Measurements from ENCODE around the gene EVI2B. TPM values are rescaled to one million over a fixed set of nuclear protein-coding genes. Genes with fewer than 3 reads are reported as not detected.

EVI2B gene
- polyA plus RNA-seq, 1 donor (not counting 4 experiments of a cell fraction or from before 2014, with no cell fraction given) = 0.80 TPM

DNA sequence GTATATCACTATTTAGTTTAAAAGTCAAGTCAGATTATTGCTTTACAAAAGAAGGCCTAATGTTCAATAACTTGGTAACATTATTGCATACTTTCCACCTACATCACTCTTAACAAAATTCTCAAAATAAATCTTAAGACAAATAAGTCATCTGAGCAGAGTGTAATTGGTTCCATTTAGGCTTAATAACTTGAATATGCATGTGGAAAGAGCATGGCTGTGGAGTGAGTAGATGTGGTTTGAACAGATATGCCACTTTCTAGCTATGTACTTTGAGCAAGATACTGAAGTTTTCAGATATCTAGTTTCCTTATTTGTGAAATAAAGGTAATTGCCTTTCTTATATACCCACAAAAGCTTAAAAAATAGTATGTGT is 14.3 kb upstream of the EVI2B start:
- no peaks in the 10 kb centered on the region for H3K9me1 ChIP-seq (ENCODE audit: control insufficient read depth, extremely low read depth, insufficient read depth, low read length)
- H3K79me2 ChIP-seq (ENCODE audit: control insufficient read depth, insufficient read depth, low read length) = no peaks in the 10 kb centered on the region
- H3K27me3 ChIP-seq (ENCODE audit: control insufficient read depth, extremely low read depth, insufficient read depth, low read length) = no peaks in the 10 kb centered on the region
- no peak for FAIRE-seq
- dilution Hi-C loops (cut with MboI; ENCODE audit: extremely low pct_ligation_motif_present, low sequenced_read_pairs) = no loop called here
- no peak for DNase-seq (ENCODE audit: low read depth, low spot score)
- no peak overlapping the region for H3K27ac ChIP-seq (ENCODE audit: control insufficient read depth, insufficient read depth, low read length)
- H3K36me3 ChIP-seq (ENCODE audit: control insufficient read depth in 2 of 2, extremely low read depth in 1 of 2, insufficient read depth in 2 of 2, low read length in 2 of 2) = peaks cover 0 to 3% of the 10 kb centered on the region in 2 experiments
- H3K4me2 ChIP-seq (ENCODE audit: control insufficient read depth, extremely low read depth, insufficient read depth, low read depth, low read length) = no peak overlapping the region
- TF ChIP-seq, protein P1, sequence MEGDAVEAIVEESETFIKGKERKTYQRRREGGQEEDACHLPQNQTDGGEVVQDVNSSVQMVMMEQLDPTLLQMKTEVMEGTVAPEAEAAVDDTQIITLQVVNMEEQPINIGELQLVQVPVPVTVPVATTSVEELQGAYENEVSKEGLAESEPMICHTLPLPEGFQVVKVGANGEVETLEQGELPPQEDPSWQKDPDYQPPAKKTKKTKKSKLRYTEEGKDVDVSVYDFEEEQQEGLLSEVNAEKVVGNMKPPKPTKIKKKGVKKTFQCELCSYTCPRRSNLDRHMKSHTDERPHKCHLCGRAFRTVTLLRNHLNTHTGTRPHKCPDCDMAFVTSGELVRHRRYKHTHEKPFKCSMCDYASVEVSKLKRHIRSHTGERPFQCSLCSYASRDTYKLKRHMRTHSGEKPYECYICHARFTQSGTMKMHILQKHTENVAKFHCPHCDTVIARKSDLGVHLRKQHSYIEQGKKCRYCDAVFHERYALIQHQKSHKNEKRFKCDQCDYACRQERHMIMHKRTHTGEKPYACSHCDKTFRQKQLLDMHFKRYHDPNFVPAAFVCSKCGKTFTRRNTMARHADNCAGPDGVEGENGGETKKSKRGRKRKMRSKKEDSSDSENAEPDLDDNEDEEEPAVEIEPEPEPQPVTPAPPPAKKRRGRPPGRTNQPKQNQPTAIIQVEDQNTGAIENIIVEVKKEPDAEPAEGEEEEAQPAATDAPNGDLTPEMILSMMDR (optimal IDR thresholded peaks at IDR 0.05 in 1 of 3, IDR thresholded peaks at IDR 0.05 in 1 of 3, conservative IDR thresholded peaks at IDR 0.05 in 1 of 3; ENCODE audit: extremely low read depth in 1 of 3, insufficient read depth in 2 of 3, low read length in 3 of 3) = no peak
- TF ChIP-seq EZH2 (IDR thresholded peaks at IDR 0.05; ENCODE audit: low read length) = no peak
- no peak overlapping the region for H3K4me3 ChIP-seq (ENCODE audit: control insufficient read depth in 2 of 3, extremely low read depth in 1 of 3, insufficient read depth in 2 of 3, low read depth in 1 of 3, low read length in 3 of 3)
- H3K9me3 ChIP-seq (ENCODE audit: control insufficient read depth, low read depth, low read length) = no peaks in the 10 kb centered on the region
- peaks cover 32% of the 10 kb centered on the region for H3K4me1 ChIP-seq (ENCODE audit: control insufficient read depth, extremely low read depth, insufficient read depth, low read length)
- H4K20me1 ChIP-seq (ENCODE audit: control insufficient read depth, extremely low read depth, insufficient read depth, low read length) = no peaks in the 10 kb centered on the region
- H3K9ac ChIP-seq (ENCODE audit: control insufficient read depth, extremely low read depth, insufficient read depth, low read length) = no peak overlapping the region
- H2AFZ ChIP-seq (ENCODE audit: control insufficient read depth, low read length) = no peak overlapping the region

DNA sequence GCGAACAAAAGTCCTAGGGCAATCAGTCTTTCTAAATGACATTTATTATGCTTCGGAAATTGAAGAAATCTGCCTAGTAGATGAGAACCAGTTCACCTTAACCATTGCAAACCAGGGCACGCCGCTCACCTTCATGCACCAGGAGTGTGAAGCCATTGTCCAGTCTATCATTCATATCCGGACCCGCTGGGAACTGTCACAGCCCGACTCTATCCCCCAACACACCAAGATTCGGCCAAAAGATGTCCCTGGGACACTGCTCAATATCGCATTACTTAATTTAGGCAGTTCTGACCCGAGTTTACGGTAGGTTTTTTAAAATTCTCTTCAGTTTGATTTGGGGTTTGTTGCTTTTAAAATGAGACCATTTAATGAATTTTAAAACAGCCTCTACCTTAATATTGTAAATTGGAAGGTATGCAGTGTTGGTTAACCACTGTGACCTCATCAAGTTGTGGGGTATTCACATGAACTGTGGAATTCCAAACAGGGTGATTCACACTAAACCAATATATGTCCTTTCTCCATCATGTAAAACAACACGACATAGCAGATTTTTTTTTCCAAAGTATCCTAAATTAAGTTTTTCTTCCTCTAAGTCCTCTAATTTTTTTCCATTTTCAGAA is 13.8 kb upstream of the EVI2B start:
- peak overlapping the region; percentile 2 for H3K9ac ChIP-seq (ENCODE audit: control insufficient read depth, extremely low read depth, insufficient read depth, low read length)
- H2AFZ ChIP-seq (ENCODE audit: control insufficient read depth, low read length) = no peak overlapping the region
- no peak for DNase-seq (ENCODE audit: low read depth, low spot score)
- H4K20me1 ChIP-seq (ENCODE audit: control insufficient read depth, extremely low read depth, insufficient read depth, low read length) = no peaks in the 10 kb centered on the region
- peaks cover 32% of the 10 kb centered on the region for H3K4me1 ChIP-seq (ENCODE audit: control insufficient read depth, extremely low read depth, insufficient read depth, low read length)
- no peaks in the 10 kb centered on the region for H3K9me1 ChIP-seq (ENCODE audit: control insufficient read depth, extremely low read depth, insufficient read depth, low read length)
- peak overlapping the region; percentile 59 for H3K4me2 ChIP-seq (ENCODE audit: control insufficient read depth, extremely low read depth, insufficient read depth, low read depth, low read length)
- no peak overlapping the region for H3K4me3 ChIP-seq (ENCODE audit: control insufficient read depth in 2 of 3, extremely low read depth in 1 of 3, insufficient read depth in 2 of 3, low read depth in 1 of 3, low read length in 3 of 3)
- H3K27me3 ChIP-seq (ENCODE audit: control insufficient read depth, extremely low read depth, insufficient read depth, low read length) = no peaks in the 10 kb centered on the region
- no peak for TF ChIP-seq EZH2 (IDR thresholded peaks at IDR 0.05; ENCODE audit: low read length)
- TF ChIP-seq, protein P1 (optimal IDR thresholded peaks at IDR 0.05 in 1 of 3, IDR thresholded peaks at IDR 0.05 in 1 of 3, conservative IDR thresholded peaks at IDR 0.05 in 1 of 3; ENCODE audit: extremely low read depth in 1 of 3, insufficient read depth in 2 of 3, low read length in 3 of 3) = no peak
- peak; percentile 94 for FAIRE-seq
- peak overlapping the region; percentile 33 for H3K27ac ChIP-seq (ENCODE audit: control insufficient read depth, insufficient read depth, low read length)
- dilution Hi-C loops (cut with MboI; ENCODE audit: extremely low pct_ligation_motif_present, low sequenced_read_pairs) = no loop called here
- H3K9me3 ChIP-seq (ENCODE audit: control insufficient read depth, low read depth, low read length) = no peaks in the 10 kb centered on the region
- H3K79me2 ChIP-seq (ENCODE audit: control insufficient read depth, insufficient read depth, low read length) = no peaks in the 10 kb centered on the region
- peaks cover 0 to 3% of the 10 kb centered on the region in 2 experiments for H3K36me3 ChIP-seq (ENCODE audit: control insufficient read depth in 2 of 2, extremely low read depth in 1 of 2, insufficient read depth in 2 of 2, low read length in 2 of 2)
